H7 (cell line): ENCODE data around the gene PPT1. TPM values are rescaled to one million over a fixed set of nuclear protein-coding genes. Genes with fewer than 3 reads are reported as not detected.

ENCODE experiments used
- DNase-seq: peaks from one replicate; pipeline ENCODE4 v3.0.0; 2012
- H3K27me3 ChIP-seq: 2 replicates; pipeline ENCODE4 v1.6.0; 2011; ENCODE audit warnings: mild to moderate bottlenecking, low read length; ENCODE audit not compliant: control insufficient read depth, insufficient read depth
- H3K36me3 ChIP-seq: replicated peaks from 2 replicates; pipeline ENCODE4 v1.5.1; 2011; ENCODE audit warnings: low read length; ENCODE audit not compliant: control insufficient read depth, insufficient read depth
- H3K4me3 ChIP-seq: 2 replicates; pipeline ENCODE4 v1.5.1; 2011; ENCODE audit warnings: low read depth, mild to moderate bottlenecking, control low read depth, low read length, moderate library complexity; ENCODE audit not compliant: insufficient read depth
- total RNA-seq: library from RNA; depleted of rRNA; stranded (reverse); fragments of >200 nt; shearing (Covaris generic); gene quantifications from 2 replicates; pipeline ENCODE4 v1.2.3, GENCODE V29; 2014; rRNA removed

PPT1 gene
- 108 and 121 TPM in 2 replicates for total RNA-seq

DNA sequence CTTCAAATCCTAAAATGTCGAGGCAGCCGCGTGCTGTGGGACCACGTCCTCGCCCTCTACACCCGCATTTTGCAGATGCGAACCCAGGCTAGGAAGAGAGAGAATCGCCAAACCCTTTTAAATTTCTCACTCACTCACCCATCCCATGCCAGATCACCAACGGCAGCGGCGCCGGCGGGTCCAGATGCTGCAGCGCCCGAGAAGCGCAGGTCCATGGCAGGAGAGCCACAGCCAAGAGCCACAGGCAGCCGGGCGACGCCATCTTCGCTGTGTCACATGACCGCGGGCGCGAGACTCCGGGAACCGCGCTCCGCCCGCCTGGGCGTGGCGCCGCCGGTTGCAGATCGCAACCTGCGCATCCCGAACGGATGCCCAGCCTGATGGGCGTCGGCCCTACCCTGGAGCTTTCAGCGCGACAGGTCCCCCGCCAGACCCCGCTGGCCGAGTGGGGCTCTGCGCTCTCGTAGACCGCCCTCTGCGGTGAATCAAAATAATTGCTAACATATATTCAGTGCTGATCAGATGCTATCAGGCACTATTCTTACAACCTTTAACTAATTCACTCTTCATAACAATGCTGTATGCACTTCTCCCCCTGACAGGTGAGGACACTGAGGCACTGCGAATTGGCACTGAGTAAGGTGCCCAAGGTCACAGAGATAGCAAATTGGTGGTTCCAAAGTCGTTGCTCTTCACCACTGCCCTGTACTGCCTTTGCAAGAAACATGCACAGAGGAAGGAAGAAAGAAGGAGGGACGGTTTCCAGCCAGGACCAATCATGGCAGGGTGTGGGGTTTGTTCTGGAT is at the start of gene PPT1:
Gene PPT1, minus strand, starts transcription at position 276 of the 806 bp plus-strand sequence. Its CDS starts 14 bp downstream, at position 262.
- no peaks in the 10 kb centered on the region for H3K36me3 ChIP-seq
- peak within 1 kb of the TSS; percentile 79 for H3K4me3 ChIP-seq
- peak; percentile 92 for DNase-seq
- peaks cover 3% of the 10 kb centered on the region; the same call in 1 of the 2 replicates for H3K27me3 ChIP-seq

DNA sequence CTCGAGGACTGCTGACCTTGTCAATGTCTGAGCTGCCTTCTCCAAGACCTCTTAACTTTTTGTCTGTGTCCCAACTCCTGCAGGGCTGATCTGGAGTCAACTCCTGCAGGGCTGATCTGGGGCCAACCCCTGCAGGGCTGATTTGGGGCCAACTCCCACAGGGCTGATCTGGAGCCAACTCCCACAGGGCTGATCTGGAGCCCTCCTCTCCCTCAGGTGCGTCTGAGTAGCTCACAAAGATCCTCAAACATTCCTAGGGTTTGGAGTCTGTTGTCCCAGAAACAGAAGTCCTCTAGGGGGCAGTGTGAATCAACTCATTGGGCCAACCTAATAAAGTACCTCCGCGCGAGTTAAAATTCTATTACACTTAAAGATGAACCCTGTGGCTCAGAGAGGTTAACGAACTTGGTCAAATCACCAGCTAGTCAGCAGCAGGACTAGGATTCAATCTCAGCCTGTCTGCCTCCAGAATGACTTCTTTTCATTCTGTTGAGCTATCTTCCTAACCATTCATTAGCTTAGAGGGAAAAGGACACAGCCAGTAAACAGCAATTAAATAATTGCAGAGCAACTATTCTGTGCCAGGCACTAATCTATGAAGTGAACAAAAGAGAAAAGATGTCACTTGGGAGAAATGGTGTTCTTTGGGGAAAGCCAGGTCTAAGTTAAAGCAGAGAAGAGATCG is 47.0 kb upstream of the PPT1 start:
- H3K27me3 ChIP-seq = peaks cover 9% of the 10 kb centered on the region; the same call in 1 of the 2 replicates
- no peak overlapping the region for H3K4me3 ChIP-seq
- peak; percentile 67 for DNase-seq
- no peaks in the 10 kb centered on the region for H3K36me3 ChIP-seq

DNA sequence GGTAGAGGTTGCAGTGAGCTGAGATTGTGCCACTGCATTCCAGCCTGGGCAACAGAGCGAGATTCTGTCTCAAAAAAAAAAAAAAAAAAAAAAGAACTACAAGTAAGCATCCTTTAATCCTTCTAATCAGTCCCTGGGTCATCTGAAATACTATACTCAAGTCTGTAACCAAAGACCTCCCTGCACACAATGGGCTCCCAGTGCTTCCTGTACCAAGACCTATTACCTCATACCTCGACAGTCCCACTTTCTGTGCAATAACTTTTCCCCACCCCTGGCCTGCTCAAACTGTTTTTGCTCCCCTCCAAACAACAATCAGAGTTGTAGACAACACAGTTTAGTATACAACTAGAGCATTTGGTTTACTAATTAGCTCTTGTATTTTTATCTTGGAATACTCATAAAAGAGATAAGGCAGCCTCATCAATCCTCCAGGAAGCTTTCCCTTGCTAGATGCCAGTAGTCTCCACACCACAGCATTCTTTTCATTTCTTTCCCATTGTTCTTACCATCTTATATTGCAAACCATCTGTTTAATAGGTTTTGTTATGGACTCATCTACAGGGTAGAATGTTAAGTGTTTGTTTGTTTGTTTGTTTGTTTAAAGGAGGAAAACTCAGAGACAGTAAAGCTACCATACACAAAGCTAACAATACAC is 45.0 kb upstream of the PPT1 start:
- DNase-seq = no peak
- no peaks in the 10 kb centered on the region for H3K36me3 ChIP-seq
- H3K4me3 ChIP-seq = no peak overlapping the region
- H3K27me3 ChIP-seq = peaks cover 7% of the 10 kb centered on the region; the same call in 1 of the 2 replicates

DNA sequence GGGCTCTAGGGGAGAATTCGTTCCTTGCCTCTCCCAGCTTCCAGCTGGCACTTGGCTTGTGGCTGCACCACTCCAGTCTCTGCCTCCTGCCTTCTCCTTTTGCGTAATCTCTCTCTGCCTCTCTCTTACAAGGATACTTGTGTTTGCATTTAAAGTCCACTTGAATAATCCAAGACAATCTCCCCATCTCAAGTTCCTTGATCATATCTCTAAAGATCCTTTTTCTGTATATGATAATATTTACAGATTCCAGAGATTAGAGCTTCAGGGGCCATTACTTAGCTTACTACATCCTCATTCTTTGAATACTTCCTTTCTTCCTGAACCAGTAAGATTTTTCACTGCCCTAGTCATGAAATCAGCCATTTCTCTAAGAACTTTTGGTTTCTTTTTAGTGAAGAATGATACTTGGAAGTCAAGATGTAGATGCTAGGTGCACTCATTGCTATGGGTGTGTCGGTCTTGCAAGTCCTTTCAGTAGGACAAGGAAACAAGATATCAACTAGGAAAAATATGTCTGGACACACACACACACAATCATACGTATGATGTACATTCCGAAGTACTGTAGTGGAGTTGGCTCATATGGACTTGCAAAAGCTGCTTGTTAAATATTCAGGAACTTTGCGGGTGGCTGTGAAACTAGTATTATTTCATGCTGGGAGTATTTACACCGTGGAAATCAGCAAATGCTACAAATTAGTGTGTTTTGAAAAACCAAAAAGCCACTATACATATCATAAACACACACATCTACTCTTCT is 43.3 kb upstream of the PPT1 start:
- Histone ChIP-seq H3K36me3 (no peaks in the 10 kb centered on the region), H3K4me3 (no peak overlapping the region), H3K27me3 (peaks cover 6% of the 10 kb centered on the region; the same call in 1 of the 2 replicates)
- no peak for DNase-seq

DNA sequence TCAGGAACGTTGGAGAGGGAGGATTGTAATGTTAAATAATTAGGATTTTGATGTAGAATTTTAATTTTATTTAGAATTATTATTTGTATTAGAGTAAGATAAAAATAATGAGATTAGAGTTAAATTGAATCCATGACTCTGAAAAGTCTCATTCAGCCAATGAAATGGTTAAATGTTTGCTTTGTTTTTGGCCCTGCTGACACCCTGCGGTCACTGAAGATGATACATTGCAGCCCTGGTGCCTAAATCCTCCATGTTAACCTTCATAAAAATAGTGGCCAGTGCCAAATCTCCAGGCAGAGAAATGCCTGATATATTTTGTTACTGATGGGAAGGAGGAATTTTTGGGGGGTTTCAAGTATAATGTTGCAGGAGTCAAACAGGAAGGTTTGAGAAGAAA is 36.8 kb upstream of the PPT1 start:
- DNase-seq = no peak
- no peaks in the 10 kb centered on the region for H3K27me3 ChIP-seq
- no peaks in the 10 kb centered on the region for H3K36me3 ChIP-seq
- no peak overlapping the region for H3K4me3 ChIP-seq

DNA sequence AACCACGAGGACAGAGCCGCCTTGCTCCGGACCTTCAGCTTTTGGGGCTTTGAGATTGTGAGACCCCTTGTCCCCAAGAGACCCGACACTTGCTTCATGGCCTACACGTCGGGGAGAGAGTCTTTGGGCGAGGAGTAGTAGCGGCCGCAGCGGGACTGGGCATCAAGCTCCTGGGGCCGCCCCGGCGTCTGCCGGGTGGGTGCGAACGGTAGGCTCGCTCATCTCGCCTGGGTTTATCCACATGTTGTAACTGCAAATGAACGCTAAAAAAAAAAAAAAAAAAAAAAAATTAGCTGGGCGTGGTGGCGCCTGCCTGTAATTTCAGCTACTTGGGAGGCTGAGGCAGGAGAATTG is 36.2 kb upstream of the PPT1 start:
- Histone ChIP-seq H3K36me3 (no peaks in the 10 kb centered on the region), H3K27me3 (no peaks in the 10 kb centered on the region), H3K4me3 (no peak overlapping the region)
- DNase-seq = no peak

DNA sequence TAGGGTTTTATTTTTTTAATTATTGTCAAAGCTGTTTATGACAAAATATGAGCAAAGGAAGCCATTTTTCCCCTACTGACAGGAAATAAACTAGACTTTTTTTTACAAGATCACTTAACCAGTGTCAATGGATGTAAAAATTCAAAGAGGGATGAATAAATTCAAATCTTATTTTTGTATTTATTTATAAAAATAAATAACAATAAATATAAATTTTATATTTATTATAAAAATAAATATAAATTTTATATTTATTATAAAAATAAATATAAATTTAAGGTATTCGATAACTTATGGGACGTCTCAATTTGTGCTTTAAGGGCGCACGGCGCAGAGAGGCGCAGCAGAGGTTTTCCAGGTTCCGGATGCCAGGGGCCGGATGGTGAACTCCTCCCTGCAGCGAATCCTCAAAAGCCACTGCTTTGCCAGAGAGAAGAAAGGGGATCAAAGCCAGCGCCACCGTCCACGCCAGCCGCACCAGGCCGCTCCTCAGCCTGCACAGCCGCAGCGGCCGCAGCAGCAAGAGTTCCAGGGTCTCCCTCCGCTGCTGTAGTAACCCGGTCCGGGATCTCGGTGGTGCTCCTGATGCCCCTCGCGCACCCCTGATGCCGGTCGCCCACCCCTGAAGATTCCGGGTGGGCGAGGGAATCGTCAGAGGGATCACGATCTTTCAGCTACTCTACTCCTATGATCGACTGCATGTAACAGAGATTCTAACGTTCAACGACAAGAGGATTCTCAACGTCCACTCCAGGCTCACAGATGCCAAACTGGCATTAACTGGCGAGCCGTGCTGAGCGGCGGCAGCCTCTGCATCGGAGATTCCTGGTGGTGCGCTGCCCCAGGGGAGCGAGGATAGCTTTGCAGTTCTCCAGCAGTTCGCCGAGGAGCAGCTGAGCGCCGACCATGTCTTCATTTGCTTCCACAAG is 35.6 kb upstream of the PPT1 start:
- DNase-seq = peak; percentile 19
- no peaks in the 10 kb centered on the region for H3K36me3 ChIP-seq
- no peaks in the 10 kb centered on the region for H3K27me3 ChIP-seq
- H3K4me3 ChIP-seq = no peak overlapping the region

DNA sequence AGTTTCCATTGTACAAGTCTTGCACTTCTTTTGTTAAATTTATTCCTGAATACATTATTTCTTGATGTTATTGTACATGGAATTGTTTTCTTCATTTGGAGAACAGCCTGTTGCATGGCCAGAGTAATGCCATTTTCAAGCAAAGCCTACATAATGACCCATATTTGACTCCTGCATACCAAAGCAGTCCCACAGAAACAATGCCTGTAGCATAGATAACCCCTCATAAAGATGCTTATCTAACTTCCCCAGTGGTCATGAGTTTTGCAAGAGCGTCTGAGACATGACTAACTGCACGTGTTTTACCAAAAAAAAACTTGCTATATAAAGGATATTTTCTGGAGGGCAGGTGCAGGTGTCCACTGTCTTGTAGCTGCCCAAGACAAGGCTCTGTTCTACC is 33.8 kb upstream of the PPT1 start:
- H3K27me3 ChIP-seq = no peaks in the 10 kb centered on the region
- H3K36me3 ChIP-seq = no peaks in the 10 kb centered on the region
- no peak for DNase-seq
- no peak overlapping the region for H3K4me3 ChIP-seq

DNA sequence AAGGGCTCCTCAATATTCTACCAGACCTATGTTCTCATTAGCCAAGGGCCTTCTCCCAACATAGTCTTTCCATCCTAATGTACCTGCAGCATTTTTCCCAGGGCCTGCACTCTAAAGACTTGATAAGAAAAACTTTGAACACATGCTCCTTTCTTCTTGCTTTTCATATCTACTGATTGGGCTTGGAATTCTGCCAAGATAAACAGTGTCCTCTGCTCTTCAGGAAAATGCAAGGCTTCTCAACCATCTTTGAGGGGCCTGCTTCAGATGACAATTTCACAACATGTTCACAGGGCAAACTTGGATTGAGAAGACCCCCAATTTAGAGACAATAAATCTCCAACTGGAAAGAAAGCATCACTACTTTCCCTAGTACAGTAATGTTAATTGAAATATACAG is 25.8 kb upstream of the PPT1 start:
- Histone ChIP-seq H3K4me3 (no peak overlapping the region), H3K27me3 (peaks cover 2% of the 10 kb centered on the region; the same call in 1 of the 2 replicates), H3K36me3 (no peaks in the 10 kb centered on the region)
- DNase-seq = no peak

DNA sequence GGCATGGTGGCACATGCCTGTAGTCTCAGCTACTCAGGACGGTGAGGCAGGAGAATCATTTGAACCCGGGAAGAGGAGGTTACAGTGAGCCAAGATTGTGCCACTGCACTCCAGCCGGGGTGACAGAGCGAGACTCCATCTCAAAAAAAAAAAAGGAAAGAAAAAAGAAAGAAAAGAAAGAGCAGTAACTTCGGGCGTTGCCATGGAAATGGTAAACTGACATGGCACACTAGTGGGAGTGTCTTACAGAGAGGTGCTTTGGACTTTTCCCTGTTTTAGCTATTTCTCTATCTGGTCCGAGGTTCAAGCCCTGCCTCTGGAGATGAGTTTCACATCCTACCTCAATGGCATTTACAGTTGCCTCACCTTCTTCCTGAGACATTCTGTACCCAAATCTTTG is 23.1 kb upstream of the PPT1 start:
- H3K36me3 ChIP-seq = no peaks in the 10 kb centered on the region
- no peak for DNase-seq
- H3K27me3 ChIP-seq = peaks cover 3% of the 10 kb centered on the region; the same call in 1 of the 2 replicates

DNA sequence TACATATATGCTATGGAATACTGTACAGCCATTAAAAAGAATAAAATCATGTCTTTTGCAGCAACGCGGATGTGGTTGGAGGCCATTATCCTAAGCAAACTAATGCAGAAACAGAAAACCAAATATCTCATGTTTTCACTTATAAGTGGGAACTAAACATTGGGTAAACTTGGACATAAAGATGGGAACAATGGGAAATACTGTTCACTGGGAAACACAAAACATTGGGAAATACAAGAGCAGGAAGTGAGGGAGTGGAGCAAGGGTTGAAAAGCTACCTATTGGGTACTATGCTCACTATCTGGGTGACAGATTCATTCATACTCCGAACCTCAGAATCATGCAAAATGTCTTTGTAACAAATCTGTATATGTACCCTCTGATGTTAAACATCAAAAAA is 17.3 kb upstream of the PPT1 start:
- DNase-seq = no peak
- Histone ChIP-seq H3K27me3 (peaks cover 2% of the 10 kb centered on the region; the same call in 1 of the 2 replicates), H3K36me3 (no peaks in the 10 kb centered on the region), H3K4me3 (no peak overlapping the region)

More for the DNA sequence above, 23.1 kb upstream of the PPT1 start:
- H3K4me3 ChIP-seq = no peak overlapping the region

DNA sequence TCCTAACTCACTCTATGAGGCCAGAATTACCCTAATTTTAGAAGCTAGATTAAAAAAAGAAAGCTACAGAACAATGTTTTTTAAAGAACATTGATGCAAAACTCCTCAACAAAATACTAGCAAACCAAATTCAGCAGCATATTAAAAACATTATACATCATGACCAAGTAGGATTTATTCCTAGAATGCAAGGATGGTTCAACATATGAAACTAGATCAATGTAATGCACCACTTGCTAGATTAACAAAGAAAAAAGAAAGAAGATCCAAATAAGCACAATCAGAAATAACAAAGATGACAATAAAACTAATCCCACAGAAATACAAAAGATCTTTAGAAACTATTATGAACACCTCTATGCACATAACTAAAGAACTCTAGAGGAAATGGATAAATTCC is 13.3 kb upstream of the PPT1 start:
- H3K4me3 ChIP-seq = no peak overlapping the region
- H3K27me3 ChIP-seq = no peaks in the 10 kb centered on the region
- DNase-seq = no peak
- H3K36me3 ChIP-seq = no peaks in the 10 kb centered on the region

DNA sequence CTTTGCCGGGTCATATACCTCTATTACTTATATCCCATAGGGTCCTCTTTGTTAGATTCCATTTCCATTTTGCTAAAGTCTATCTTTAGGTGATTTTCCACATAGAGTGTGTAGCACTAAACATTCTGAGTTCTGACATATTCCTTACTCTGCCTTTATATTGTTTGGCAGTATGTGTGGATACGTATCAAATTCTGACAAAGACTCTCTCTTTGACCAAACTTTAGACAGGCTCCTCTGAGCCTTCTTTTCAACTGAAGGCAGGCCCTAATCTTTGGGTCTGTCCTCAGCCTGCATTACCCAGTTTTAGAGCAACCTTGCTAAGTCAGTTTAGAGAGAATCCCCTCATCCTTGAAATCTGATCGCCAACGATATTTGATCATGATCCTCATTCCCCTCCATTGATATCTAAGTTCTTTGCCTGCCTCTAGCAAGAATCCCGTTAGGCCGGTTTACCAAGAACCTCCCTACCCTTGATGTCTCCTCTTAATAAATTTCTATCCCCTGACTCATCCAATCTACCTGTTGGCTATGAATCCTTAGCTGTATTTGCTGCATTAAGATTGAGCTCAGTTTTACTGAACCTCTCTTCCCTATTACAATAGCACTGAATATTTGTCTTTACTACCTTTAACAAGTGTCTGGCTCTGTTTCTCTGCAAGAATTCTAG is 10.4 kb upstream of the PPT1 start:
- DNase-seq = no peak
- no peak overlapping the region for H3K4me3 ChIP-seq
- no peaks in the 10 kb centered on the region for H3K27me3 ChIP-seq
- no peaks in the 10 kb centered on the region for H3K36me3 ChIP-seq
